CD4-positive, alpha-beta T cell treated with Interferon alpha-2 for 1 hour (primary cell): Measurements from ENCODE around the gene PCDHB16.
"Not testable (repeated sequence)": the region's sequence is repeated elsewhere in the genome, so short reads cannot be mapped to it uniquely, and the experiment has no call there.

Experiments
- DNase-seq, 2 donors: peaks; one replicate each; pipeline ENCODE4 v3.0.0-alpha.2; 2020 to 2022

PCDHB16 gene

GRCh38 chr5:141182248-141182647 is at the start of gene PCDHB16:
Gene PCDHB16, plus strand, starts transcription at chr5:141182387. Its CDS starts 173 bp downstream, at chr5:141182560.
- no peak for DNase-seq

GRCh38 chr5:141135030-141135717 is 47.0 kb upstream of the PCDHB16 start, which contains the start of gene PCDHB5:
Gene PCDHB5, plus strand, starts transcription at chr5:141135206. Its CDS starts 229 bp downstream, at chr5:141135435.
- no peak for DNase-seq

DNA sequence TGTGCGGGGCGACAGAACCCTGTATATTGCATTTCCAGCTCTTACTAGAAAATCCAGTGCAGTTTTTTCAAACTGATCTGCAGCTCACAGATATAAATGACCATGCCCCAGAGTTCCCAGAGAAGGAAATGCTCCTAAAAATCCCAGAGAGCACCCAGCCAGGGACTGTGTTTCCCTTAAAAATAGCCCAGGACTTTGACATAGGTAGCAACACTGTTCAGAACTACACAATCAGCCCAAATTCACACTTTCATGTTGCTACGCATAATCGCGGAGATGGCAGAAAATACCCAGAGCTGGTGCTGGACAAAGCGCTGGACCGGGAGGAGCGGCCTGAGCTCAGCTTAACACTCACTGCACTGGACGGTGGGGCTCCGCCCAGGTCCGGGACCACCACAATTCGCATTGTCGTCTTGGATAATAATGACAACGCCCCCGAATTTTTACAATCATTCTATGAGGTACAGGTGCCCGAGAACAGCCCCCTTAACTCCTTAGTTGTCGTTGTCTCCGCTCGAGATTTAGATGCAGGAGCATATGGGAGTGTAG is 46.4 kb upstream of the PCDHB16 start:
- DNase-seq: no peak

DNA sequence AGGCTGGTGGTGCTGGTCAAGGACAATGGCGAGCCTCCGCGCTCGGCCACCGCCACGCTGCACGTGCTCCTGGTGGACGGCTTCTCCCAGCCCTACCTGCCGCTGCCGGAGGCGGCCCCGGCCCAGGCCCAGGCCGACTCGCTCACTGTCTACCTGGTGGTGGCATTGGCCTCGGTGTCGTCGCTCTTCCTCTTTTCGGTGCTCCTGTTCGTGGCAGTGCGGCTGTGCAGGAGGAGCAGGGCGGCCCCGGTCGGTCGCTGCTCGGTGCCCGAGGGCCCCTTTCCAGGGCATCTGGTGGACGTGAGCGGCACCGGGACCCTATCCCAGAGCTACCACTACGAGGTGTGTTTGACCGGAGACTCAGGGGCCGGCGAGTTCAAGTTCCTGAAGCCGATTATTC is 44.8 kb upstream of the PCDHB16 start:
- not testable (repeated sequence) for DNase-seq

- DNase-seq: peak in 1 of 2 donors; percentile 1
These were observed 32.4 kb upstream of the PCDHB16 start, which contains the start of gene PCDHB6 for GRCh38 chr5:141149812-141150211. Gene PCDHB6, plus strand, starts transcription at chr5:141150057. Its CDS starts 201 bp downstream, at chr5:141150258.

GRCh38 chr5:141150224-141150992 is 31.8 kb upstream of the PCDHB16 start:
- DNase-seq: no peak

- DNase-seq: no peak
These were observed 31.2 kb upstream of the PCDHB16 start for GRCh38 chr5:141150993-141151325.

GRCh38 chr5:141151632-141152031 is 30.6 kb upstream of the PCDHB16 start:
- DNase-seq: not testable (repeated sequence)

- not testable (repeated sequence) for DNase-seq
These were observed 30.1 kb upstream of the PCDHB16 start for GRCh38 chr5:141152096-141152495.

GRCh38 chr5:141155540-141156374 is 26.4 kb upstream of the PCDHB16 start:
- DNase-seq: no peak

GRCh38 chr5:141157356-141157755 is 24.8 kb upstream of the PCDHB16 start:
- DNase-seq: not testable (repeated sequence)

GRCh38 chr5:141157901-141158300 is 24.3 kb upstream of the PCDHB16 start:
- DNase-seq: not testable (repeated sequence)

DNA sequence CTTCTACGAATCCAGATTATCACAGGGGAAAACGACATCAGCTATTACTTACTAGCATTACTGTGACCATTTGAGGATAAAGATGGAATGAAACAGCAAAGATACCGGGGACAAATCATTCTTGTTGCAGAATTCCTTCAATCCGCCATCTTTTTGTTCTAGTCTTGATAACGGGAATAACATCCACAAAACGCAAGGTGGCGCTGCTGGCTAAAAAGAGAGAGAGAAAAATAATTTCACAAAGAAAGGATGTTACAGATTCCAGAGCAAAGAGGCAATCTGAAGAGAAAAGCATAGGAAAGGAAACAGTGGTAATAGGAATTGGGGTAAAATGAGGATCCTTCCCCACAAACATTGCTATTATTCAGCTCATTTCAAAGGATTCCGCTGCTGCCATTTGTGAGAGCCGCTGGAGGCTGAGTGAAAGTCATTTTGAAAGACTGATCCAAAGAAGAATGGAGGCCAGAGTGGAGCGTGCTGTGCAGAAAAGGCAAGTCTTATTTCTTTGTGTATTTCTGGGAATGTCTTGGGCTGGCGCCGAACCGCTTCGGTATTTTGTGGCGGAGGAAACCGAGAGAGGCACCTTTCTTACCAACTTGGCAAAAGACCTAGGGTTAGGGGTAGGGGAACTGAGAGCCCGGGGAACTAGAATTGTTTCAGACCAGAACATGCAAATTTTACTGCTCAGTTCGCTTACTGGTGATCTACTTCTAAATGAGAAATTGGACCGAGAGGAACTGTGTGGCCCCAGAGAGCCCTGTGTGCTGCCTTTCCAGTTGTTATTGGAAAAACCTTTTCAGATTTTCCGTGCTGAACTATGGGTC is 9.6 kb upstream of the PCDHB16 start, which contains the start of gene PCDHB7:
TSS of gene PCDHB7 (plus strand) at position 264 of the 824 bp plus-strand sequence. CDS start at position 456, 192 bp downstream.
- DNase-seq: peak in 1 of 2 donors; percentile 30

DNA sequence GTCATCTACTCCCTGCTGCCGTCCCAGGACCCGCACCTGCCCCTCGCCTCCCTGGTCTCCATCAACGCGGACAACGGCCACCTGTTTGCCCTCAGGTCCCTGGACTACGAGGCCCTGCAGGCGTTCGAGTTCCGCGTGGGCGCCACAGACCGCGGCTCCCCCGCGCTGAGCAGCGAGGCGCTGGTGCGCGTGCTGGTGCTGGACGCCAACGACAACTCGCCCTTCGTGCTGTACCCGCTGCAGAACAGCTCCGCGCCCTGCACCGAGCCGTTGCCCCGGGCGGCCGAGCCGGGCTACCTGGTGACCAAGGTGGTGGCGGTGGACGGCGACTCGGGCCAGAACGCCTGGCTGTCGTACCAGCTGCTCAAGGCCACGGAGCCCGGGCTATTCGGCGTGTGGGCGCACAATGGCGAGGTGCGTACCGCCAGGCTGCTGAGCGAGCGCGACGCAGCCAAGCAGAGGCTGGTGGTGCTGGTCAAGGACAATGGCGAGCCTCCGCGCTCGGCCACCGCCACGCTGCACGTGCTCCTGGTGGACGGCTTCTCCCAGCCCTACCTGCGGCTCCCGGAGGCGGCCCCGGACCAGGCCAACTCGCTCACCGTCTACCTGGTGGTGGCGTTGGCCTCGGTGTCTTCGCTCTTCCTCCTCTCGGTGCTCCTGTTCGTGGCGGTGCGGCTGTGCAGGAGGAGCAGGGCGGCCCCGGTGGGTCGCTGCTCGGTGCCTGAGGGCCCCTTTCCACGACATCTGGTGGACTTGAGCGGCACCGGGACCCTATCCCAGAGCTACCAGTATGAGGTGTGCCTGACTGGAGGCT is 7.7 kb upstream of the PCDHB16 start:
- DNase-seq: not testable (repeated sequence)

GRCh38 chr5:141175933-141176332 is 6.3 kb upstream of the PCDHB16 start:
- DNase-seq: no peak

DNA sequence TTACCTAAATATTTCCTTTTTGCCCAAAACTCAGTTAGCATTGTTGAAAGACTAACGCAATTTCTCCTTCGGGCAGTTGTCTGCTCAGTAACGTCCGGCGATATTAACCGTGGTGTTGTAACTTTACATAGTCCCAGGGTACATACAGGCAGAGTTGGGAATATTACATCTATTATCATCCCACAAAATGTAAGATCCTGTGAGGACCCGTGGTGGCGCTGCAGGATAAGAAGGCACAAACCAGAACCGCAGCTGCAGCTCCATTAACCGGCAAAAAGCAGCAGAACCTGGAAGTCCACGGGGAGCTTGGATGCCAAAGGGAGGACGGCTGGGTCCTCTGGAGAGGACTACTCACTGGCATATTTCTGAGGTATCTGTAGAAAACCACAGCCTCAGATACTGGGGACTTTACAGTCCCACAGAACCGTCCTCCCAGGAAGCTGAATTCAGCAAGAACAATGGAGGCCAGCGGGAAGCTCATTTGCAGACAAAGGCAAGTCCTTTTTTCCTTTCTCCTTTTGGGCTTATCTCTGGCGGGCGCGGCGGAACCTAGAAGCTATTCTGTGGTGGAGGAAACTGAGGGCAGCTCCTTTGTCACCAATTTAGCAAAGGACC is 4.5 kb upstream of the PCDHB16 start, which contains the start of gene PCDHB8:
TSS of gene PCDHB8 (plus strand) at position 214 of the 615 bp plus-strand sequence. CDS start at position 459, 245 bp downstream.
- not testable (repeated sequence) for DNase-seq

DNA sequence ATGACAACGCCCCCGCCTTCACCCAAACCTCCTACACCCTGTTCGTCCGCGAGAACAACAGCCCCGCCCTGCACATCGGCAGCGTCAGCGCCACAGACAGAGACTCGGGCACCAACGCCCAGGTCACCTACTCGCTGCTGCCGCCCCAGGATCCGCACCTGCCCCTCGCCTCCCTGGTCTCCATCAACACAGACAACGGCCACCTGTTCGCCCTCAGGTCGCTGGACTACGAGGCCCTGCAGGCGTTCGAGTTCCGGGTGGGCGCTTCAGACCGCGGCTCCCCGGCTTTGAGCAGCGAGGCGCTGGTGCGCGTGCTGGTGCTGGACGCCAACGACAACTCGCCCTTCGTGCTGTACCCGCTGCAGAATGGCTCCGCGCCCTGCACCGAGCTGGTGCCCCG is 2.8 kb upstream of the PCDHB16 start:
- DNase-seq: not testable (repeated sequence)

- DNase-seq: not testable (repeated sequence)
These were observed 2.3 kb upstream of the PCDHB16 start for GRCh38 chr5:141179876-141180275.

DNA sequence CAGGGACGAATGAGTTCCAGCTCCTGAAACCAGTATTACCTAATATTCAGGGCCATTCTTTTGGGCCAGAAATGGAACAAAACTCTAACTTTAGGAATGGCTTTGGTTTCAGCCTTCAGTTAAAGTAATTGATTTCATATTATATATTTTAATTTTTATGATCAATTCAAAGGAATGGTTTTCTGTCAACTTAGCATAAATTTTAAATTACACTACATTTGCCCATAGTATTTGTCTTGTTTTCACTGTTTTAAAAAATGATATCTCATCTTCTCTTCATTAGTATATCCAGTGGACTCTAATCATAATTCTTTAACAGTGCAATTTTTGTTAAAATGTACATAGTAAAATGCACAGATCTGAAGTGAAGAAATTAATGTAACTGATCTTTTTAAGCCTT is 1.9 kb upstream of the PCDHB16 start:
- DNase-seq: no peak
